GM12892 (cell line): ENCODE measurements around the gene CDKL4.
"Not testable (repeated sequence)": the region's sequence is repeated elsewhere in the genome, so short reads cannot be mapped to it uniquely, and the experiment has no call there.

Source experiments
- POLR2AphosphoS5 ChIP-seq: IDR thresholded peaks from 2 replicates; pipeline ENCODE4 v1.6.1; 2011; ENCODE audit warnings: low read depth, low read length, control low read depth
- TAF1 ChIP-seq: IDR thresholded peaks from 2 replicates; pipeline ENCODE4 v1.6.1; 2011; ENCODE audit warnings: low read depth, mild to moderate bottlenecking, control low read depth, low read length, borderline replicate concordance

- not testable (repeated sequence) for TF ChIP-seq POLR2AphosphoS5, TAF1
Measured at GRCh38 chr2:39197003-39197402, 46.8 kb downstream of the CDKL4 start.
